Fibroblast of lung (primary cell): Measurements from ENCODE around the gene TMPRSS3.

Experiments
- EZH2 ChIP-seq: IDR thresholded peaks from 2 replicates; pipeline ENCODE4 v1.5.1; 2012; ENCODE audit warnings: low read length, control low read depth, mild to moderate bottlenecking; ENCODE audit errors: missing control alignments
- TF ChIP-seq, protein P1 (sequence below), 2 donors: IDR thresholded peaks in 1 of 2; conservative IDR thresholded peaks in 1 of 2; 1 replicate in 1 of 2; 2 replicates in 1 of 2; pipeline ENCODE4 v1.5.1; 2011 to 2012; ENCODE audit warnings: low read length in 2 of 2, control low read depth in 1 of 2, inconsistent platforms in 1 of 2, low read depth in 1 of 2, mild to moderate bottlenecking in 1 of 2

DNA sequence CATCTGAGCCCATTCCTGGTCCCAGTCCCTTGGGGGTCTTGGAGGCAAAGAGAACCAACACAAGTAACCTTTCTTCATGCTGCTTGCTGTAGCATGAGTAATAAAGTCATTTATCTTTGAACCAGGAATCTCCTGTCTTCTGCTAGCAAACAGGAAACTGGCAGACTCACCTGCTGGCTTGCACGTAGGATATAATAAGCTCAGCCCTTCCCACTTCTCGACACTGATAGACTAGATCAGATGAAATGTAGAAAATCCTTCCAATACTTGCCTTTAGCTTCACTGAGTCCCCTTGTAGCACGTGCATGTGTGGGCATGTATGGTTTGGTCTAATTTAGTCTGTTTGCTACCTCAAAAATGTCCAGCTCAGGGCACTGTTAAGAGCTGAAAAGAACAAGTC, 38.5 kb downstream of the TMPRSS3 start:
- TF ChIP-seq, protein P1, sequence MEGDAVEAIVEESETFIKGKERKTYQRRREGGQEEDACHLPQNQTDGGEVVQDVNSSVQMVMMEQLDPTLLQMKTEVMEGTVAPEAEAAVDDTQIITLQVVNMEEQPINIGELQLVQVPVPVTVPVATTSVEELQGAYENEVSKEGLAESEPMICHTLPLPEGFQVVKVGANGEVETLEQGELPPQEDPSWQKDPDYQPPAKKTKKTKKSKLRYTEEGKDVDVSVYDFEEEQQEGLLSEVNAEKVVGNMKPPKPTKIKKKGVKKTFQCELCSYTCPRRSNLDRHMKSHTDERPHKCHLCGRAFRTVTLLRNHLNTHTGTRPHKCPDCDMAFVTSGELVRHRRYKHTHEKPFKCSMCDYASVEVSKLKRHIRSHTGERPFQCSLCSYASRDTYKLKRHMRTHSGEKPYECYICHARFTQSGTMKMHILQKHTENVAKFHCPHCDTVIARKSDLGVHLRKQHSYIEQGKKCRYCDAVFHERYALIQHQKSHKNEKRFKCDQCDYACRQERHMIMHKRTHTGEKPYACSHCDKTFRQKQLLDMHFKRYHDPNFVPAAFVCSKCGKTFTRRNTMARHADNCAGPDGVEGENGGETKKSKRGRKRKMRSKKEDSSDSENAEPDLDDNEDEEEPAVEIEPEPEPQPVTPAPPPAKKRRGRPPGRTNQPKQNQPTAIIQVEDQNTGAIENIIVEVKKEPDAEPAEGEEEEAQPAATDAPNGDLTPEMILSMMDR (conservative IDR thresholded peaks at IDR 0.05 in 1 of 2, IDR thresholded peaks at IDR 0.05 in 1 of 2; ENCODE audit: low read depth in 1 of 2, low read length in 2 of 2): no peak
- no peak for TF ChIP-seq EZH2
